Kidney (tissue), 14 donors: ENCODE measurements around the gene SLC22A15. TPM values are rescaled to one million over a fixed set of nuclear protein-coding genes. Genes with fewer than 3 reads are reported as not detected.
"Not testable (repeated sequence)": the region's sequence is repeated elsewhere in the genome, so short reads cannot be mapped to it uniquely, and the experiment has no call there.

Experiments used
- DNase-seq, 5 donors: peaks; one replicate each; pipeline ENCODE4 v3.0.0-alpha.2; 2013 to 2020
- FAIRE-seq: peaks from 2 replicates; lab custom pipeline; 2012; peaks lifted over from hg19 to GRCh38; lab: Jason Lieb, UNC
- H3K27ac ChIP-seq, 2 donors: one replicate each; pipeline ENCODE4 v1.7.0; 2013; ENCODE audit warnings: low read depth in 2 of 2, low read length in 2 of 2, inconsistent platforms in 1 of 2
- H3K27me3 ChIP-seq: one replicate; pipeline ENCODE4 v1.7.1; 2013; ENCODE audit warnings: low read length, inconsistent platforms; ENCODE audit not compliant: control insufficient read depth, insufficient read depth
- H3K36me3 ChIP-seq, 3 donors: one replicate each; pipeline versions ENCODE4 v1.7.0 to v1.7.1; 2013; ENCODE audit warnings: low read length in 3 of 3, control low read depth in 1 of 3, inconsistent platforms in 1 of 3; ENCODE audit not compliant: insufficient read depth in 3 of 3, control insufficient read depth in 2 of 3
- H3K4me1 ChIP-seq, 3 donors: one replicate each; pipeline versions ENCODE4 v1.7.0 to v1.7.1; 2013; ENCODE audit warnings: low read length in 3 of 3, inconsistent platforms in 1 of 3, low read depth in 1 of 3; ENCODE audit not compliant: control insufficient read depth in 2 of 3, insufficient read depth in 2 of 3
- H3K4me3 ChIP-seq, 3 donors: one replicate each; pipeline versions ENCODE4 v1.7.0 to v1.8.1; 2013; ENCODE audit warnings: low read length in 3 of 3, control low read depth in 1 of 3, inconsistent platforms in 1 of 3
- H3K9ac ChIP-seq, 3 donors: one replicate each; pipeline versions ENCODE4 v1.7.0 to v1.7.1; 2013; ENCODE audit warnings: low read length in 3 of 3, control low read depth in 1 of 3, inconsistent platforms in 1 of 3
- H3K9me3 ChIP-seq, 3 donors: one replicate each; pipeline versions ENCODE4 v1.7.0 to v1.7.1; 2013; ENCODE audit warnings: low read length in 3 of 3, control low read depth in 1 of 3, inconsistent platforms in 1 of 3; ENCODE audit not compliant: control insufficient read depth in 2 of 3, insufficient read depth in 1 of 3
- CTCF ChIP-seq: IDR thresholded peaks from 3 replicates; pipeline ENCODE4 v1.5.1; 2012; ENCODE audit warnings: mild to moderate bottlenecking, moderate library complexity, borderline replicate concordance; ENCODE audit not compliant: insufficient read depth; ENCODE audit errors: extremely low read depth
- intact Hi-C: fragments of 100-400 bp; cut with DNase I; formaldehyde crosslinking; loops from one replicate; pipeline ENCODE4 v1.11.1; 2022
- polyA plus RNA-seq: library from polyadenylated mRNA; stranded (reverse); fragments of 350-450 nt; fragmentation: Illumina TruSeq; extraction: RNeasy Lipid Tissue Mini Kit (QIAGEN cat#74804); gene quantifications from one replicate; pipeline ENCODE4 v1.2.3, GENCODE V29; 2014; ENCODE audit warnings: low read depth, low replicate concordance; ENCODE audit not compliant: insufficient read depth
- total RNA-seq: library from RNA; stranded (reverse); fragmentation: NEBNext Ultra II Directional; extraction: Animal tissue kit (Norgen Biotek cat#: 25700); gene quantifications from one replicate; pipeline ENCODE4 v1.2.1, GENCODE V29; 2021
- donor health status: control.
- donor health status: control.
- donor health status: control.
- donor health status: control.
- donor health status: control.
- donor health status: DM: yes; HTN: yes; CAD: no.
- donor health status: Normal renal cell carcinoma (clear cell type).

SLC22A15 gene
- total and polyA plus RNA-seq, 2 donors from 2014 or later: 3.5 to 9.8 TPM

GRCh38 chr1:116033322-116033721 is 57.0 kb downstream of the SLC22A15 start:
- no peak for FAIRE-seq
- no peak for DNase-seq
- intact Hi-C loops: no loop called here
- Histone ChIP-seq H3K27ac (no peak overlapping the region), H3K27me3 (no peaks in the 10 kb centered on the region), H3K9ac (no peak overlapping the region), H3K4me1 (no peaks in the 10 kb centered on the region), H3K9me3 (no peaks in the 10 kb centered on the region), H3K36me3 (peaks cover 0 to 4% (median 2%) of the 10 kb centered on the region in 3 donors), H3K4me3 (no peak overlapping the region)
- no peak for TF ChIP-seq CTCF

- DNase-seq: no peak
- Histone ChIP-seq H3K27me3 (no peaks in the 10 kb centered on the region), H3K36me3 (peaks cover 0 to 4% (median 2%) of the 10 kb centered on the region in 3 donors), H3K27ac (no peak overlapping the region), H3K9ac (no peak overlapping the region), H3K4me1 (no peaks in the 10 kb centered on the region), H3K4me3 (no peak overlapping the region), H3K9me3 (no peaks in the 10 kb centered on the region)
- FAIRE-seq: no peak
- no peak for TF ChIP-seq CTCF
- intact Hi-C loops: no loop called here
These were observed 59.9 kb downstream of the SLC22A15 start for GRCh38 chr1:116036255-116036654.

GRCh38 chr1:116038679-116039078 is 62.4 kb downstream of the SLC22A15 start:
- Histone ChIP-seq H3K27ac (no peak overlapping the region), H3K4me3 (no peak overlapping the region), H3K9me3 (no peaks in the 10 kb centered on the region), H3K4me1 (no peaks in the 10 kb centered on the region), H3K36me3 (peaks cover 0 to 3% (median 2%) of the 10 kb centered on the region in 3 donors), H3K9ac (no peak overlapping the region), H3K27me3 (no peaks in the 10 kb centered on the region)
- DNase-seq (no peak), FAIRE-seq (no peak)
- no peak for TF ChIP-seq CTCF
- intact Hi-C loops: no loop called here

GRCh38 chr1:116044071-116044470 is 67.8 kb downstream of the SLC22A15 start:
- TF ChIP-seq CTCF: no peak
- intact Hi-C loops: no loop called here
- Histone ChIP-seq H3K4me1 (no peaks in the 10 kb centered on the region), H3K4me3 (no peak overlapping the region), H3K36me3 (no peaks in the 10 kb centered on the region), H3K27ac (no peak overlapping the region), H3K9me3 (no peaks in the 10 kb centered on the region), H3K9ac (no peak overlapping the region), H3K27me3 (no peaks in the 10 kb centered on the region)
- FAIRE-seq: no peak
- no peak for DNase-seq

- H3K9ac ChIP-seq, FAIRE-seq, H3K27ac ChIP-seq, DNase-seq, H3K9me3 ChIP-seq, intact Hi-C loops, H3K4me1 ChIP-seq, H3K4me3 ChIP-seq, H3K27me3 ChIP-seq, H3K36me3 ChIP-seq: not testable (repeated sequence)
These were observed 70.6 kb downstream of the SLC22A15 start for GRCh38 chr1:116046933-116047332.
